Stimulated activated naive B cell treated with anti-CD40 and anti-IgM and Interleukin-4, amounts not matched to agents 10 μg/mL and 1 μg/mL and 100 μg/mL, for 72 hours (primary cell): ENCODE measurements around the gene KIAA1328.

Experiments used
- ATAC-seq, 2 donors: fragments of 150-1000 bp; cut with Tn5 transposase; replicated peaks; 2 replicates each; pipeline ENCODE4 v1.10.0; 2021; ENCODE audit warnings: moderate library complexity in 1 of 2
- DNase-seq: peaks from one replicate; pipeline ENCODE4 v3.0.0; 2021
- H3K27ac Mint-ChIP-seq: one replicate; pipeline ENCODE4 v1.8.0; 2022; ENCODE audit warnings: mild to moderate bottlenecking, mixed read lengths
- H3K27me3 Mint-ChIP-seq, 2 donors: one replicate each; pipeline ENCODE4 v1.8.0; 2022; ENCODE audit warnings: mixed read lengths in 2 of 2
- H3K36me3 Mint-ChIP-seq, 2 donors: one replicate each; pipeline ENCODE4 v1.8.0; 2022; ENCODE audit warnings: mixed read lengths in 2 of 2, mild to moderate bottlenecking in 1 of 2
- H3K4me1 Mint-ChIP-seq, 2 donors: one replicate each; pipeline ENCODE4 v1.8.0; 2022; ENCODE audit warnings: mixed read lengths in 2 of 2, mild to moderate bottlenecking in 1 of 2
- H3K4me3 Mint-ChIP-seq, 2 donors: one replicate each; pipeline ENCODE4 v1.8.0; 2022; ENCODE audit warnings: mild to moderate bottlenecking in 2 of 2, mixed read lengths in 2 of 2, moderate library complexity in 1 of 2
- H3K9me3 Mint-ChIP-seq, 2 donors: one replicate each; pipeline ENCODE4 v1.8.0; 2022; ENCODE audit warnings: mixed read lengths in 2 of 2, mild to moderate bottlenecking in 1 of 2

KIAA1328 gene

GRCh38 chr18:36977121-36977520, 148.2 kb downstream of the KIAA1328 start:
- DNase-seq (no peak), ATAC-seq (no peak)
- peaks cover 8 to 21% of the 10 kb centered on the region in 2 donors for H3K36me3 Mint-ChIP-seq
- H3K4me3 Mint-ChIP-seq: no peak overlapping the region
- H3K9me3 Mint-ChIP-seq: peaks cover 3 to 9% of the 10 kb centered on the region in 2 donors
- H3K4me1 Mint-ChIP-seq: no peaks in the 10 kb centered on the region
- no peaks in the 10 kb centered on the region for H3K27me3 Mint-ChIP-seq
- H3K27ac Mint-ChIP-seq: no peak overlapping the region

GRCh38 chr18:36993068-36993467, 164.1 kb downstream of the KIAA1328 start:
- DNase-seq (no peak), ATAC-seq (no peak)
- Mint-ChIP-seq H3K27ac (no peak overlapping the region), H3K4me1 (no peaks in the 10 kb centered on the region), H3K27me3 (no peaks in the 10 kb centered on the region), H3K36me3 (peaks cover 19 to 43% of the 10 kb centered on the region in 2 donors), H3K9me3 (peaks cover 6 to 8% of the 10 kb centered on the region in 2 donors), H3K4me3 (no peak overlapping the region)

DNA sequence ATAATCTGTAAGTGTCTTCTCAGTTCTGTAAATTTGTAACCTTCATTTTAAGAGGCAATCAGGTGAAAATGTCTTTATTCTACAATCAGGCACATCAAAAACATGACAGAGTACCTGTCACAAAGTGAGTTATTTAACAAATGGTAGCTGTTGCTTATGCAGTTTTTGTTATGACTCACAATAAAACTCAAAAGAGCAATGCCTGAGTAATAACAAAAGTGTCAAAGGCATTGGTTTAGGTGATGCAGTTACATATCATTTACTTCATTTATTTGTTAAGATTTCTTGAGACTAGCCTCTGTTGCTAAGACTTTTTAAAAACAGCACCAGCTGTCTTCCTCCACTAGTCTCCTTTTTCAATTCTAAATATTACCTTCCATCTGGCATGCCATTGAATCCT, 177.8 kb downstream of the KIAA1328 start:
- Mint-ChIP-seq H3K9me3 (peaks cover 9 to 12% of the 10 kb centered on the region in 2 donors), H3K27me3 (no peaks in the 10 kb centered on the region)

DNA sequence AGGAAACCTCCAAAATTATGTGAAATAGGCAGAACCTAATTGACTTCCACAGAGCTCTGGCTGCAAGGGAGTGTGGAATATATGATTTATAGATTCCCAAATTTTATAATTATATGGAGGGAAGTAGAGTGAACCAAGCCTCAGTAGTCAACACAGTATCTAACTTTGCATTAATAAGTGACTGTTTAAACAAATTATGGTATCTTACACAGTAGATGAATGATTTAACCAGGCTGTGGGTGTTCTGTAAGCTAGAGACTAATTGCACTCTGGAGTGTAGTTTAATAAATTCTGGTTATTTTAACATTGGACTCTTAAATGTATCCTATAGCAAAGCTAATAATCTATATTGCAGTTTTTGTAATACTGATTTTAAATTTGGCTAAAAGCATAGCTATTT, 183.5 kb downstream of the KIAA1328 start:
- Mint-ChIP-seq H3K27me3 (no peaks in the 10 kb centered on the region), H3K4me3 (no peak overlapping the region), H3K9me3 (peaks cover 21 to 24% of the 10 kb centered on the region in 2 donors), H3K36me3 (peaks cover 18 to 28% of the 10 kb centered on the region in 2 donors), H3K4me1 (no peaks in the 10 kb centered on the region), H3K27ac (no peak overlapping the region)
- no peak for ATAC-seq
- no peak for DNase-seq

More for the DNA sequence above, 177.8 kb downstream of the KIAA1328 start:
- Mint-ChIP-seq H3K4me1 (no peaks in the 10 kb centered on the region), H3K4me3 (no peak overlapping the region), H3K27ac (no peak overlapping the region), H3K36me3 (peaks cover 10 to 14% of the 10 kb centered on the region in 2 donors)
- DNase-seq: no peak
- ATAC-seq: peak; percentile 31 to 33

DNA sequence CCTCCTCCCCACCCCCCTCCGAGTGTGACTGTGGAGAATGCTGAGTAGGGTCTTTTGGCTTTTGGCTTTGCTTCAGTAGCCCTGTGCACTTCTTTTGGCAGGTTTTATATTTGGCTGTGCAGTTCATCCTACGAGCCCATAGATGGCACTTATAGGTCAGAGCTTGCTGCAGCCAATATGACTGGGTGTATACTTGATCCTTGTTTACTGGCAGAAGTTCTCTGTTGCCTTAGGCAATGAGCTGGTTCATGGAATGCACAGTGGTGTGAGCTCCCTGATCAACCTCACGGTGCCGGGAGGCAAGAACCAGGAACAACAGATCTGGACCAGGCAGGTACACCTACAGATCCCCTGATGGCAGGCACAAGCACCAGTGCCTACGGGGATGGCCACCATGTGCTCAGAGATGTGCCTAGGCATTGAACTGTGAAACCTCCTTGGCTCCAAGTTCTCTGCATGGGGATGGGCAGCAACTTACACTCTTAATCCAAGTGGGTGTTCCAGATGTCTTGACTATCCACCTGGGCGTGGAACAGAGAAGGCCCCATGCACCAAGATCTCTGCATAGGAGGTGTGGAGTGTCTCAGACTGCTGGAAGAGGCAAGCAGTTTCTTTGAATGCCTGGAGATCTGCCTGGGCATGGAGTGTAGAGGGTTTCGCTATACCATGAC, 190.4 kb downstream of the KIAA1328 start:
- Mint-ChIP-seq H3K4me1 (no peaks in the 10 kb centered on the region), H3K4me3 (no peak overlapping the region), H3K9me3 (peaks cover 34 to 40% of the 10 kb centered on the region in 2 donors), H3K27me3 (no peaks in the 10 kb centered on the region), H3K36me3 (peaks cover 32 to 45% of the 10 kb centered on the region in 2 donors), H3K27ac (no peak overlapping the region)
- no peak for ATAC-seq
- DNase-seq: no peak

DNA sequence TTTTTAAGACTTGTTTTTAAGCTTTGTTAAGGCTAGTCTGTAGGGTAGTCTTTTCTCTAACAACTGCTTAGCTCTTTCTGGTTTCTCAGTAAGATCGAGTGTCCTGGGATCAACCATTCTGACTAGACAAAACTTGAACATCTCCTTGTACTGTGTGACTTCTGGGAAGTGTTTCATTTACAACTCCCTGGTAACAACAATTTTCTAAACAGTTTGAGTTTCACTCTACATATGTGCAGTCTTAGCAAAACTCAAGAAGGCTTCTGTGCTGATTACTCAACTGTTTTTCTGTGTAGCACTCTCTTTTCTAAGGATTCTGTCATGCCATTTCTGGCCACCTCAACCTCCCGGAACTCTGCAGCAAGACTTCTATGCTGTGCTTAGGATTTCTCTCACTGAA, 204.5 kb downstream of the KIAA1328 start:
- Mint-ChIP-seq H3K36me3 (peaks cover 14 to 41% of the 10 kb centered on the region in 2 donors), H3K9me3 (peaks cover 5 to 20% of the 10 kb centered on the region in 2 donors), H3K27me3 (no peaks in the 10 kb centered on the region), H3K4me1 (no peaks in the 10 kb centered on the region), H3K4me3 (no peak overlapping the region), H3K27ac (no peak overlapping the region)
- ATAC-seq (no peak), DNase-seq (no peak)

DNA sequence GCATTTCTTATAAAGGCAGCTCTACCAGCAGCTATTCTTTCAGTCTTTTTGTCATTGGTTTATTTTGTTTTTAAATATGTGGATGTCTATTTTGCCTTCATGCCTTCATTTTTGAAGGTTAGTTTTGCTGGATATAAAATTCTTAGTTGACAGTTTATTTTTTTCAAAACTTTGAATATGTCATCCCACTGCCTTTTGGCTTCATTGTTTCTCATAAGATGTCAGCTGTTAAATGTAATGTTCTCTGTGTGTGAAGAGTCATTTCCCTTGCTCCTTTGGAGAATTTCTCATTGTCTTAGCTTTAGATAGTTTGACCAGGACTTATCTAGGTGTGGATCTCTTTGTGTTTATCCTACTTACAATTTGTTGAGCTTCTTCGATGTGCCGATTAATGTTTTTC, 213.5 kb downstream of the KIAA1328 start:
- ATAC-seq (no peak), DNase-seq (no peak)
- Mint-ChIP-seq H3K4me3 (no peak overlapping the region), H3K27me3 (no peaks in the 10 kb centered on the region), H3K36me3 (peaks cover 34 to 37% of the 10 kb centered on the region in 2 donors), H3K9me3 (peaks cover 19 to 26% of the 10 kb centered on the region in 2 donors), H3K27ac (no peak overlapping the region), H3K4me1 (no peaks in the 10 kb centered on the region)

DNA sequence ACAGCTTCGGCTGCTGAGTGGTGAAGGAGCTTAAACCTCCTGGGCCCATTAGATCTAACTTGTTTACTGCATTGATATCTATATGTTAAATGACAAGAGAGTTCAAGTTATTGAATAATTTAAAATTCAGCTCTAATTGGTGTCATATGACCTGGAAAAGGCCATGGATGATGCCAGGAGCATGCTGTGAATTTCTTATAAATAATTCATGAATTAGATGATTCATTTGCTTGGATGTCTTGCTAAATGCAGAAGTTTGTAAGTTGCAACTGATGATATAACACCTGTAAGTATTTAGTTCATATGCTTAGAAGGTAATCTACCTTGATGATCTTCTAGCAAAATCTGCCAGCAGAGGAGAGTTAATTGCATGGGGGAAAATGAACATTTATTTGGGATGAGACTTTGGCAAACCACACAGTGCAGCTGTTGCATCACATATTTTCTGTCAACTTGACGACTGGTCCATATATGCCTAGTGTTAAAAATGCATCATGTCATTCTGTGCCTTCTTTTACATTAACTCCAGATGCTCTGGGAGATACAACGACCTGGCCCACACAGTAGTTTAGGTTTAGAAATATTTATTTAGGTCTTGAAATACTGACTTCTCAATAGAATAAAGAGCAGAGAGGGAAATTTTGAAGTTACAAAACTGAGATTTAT, 226.3 kb downstream of the KIAA1328 start:
- H3K27ac Mint-ChIP-seq: no peak overlapping the region
- no peak for DNase-seq
- no peak for ATAC-seq
- H3K36me3 Mint-ChIP-seq: peaks cover 19 to 25% of the 10 kb centered on the region in 2 donors
- no peak overlapping the region for H3K4me3 Mint-ChIP-seq
- peaks cover 9 to 11% of the 10 kb centered on the region in 2 donors for H3K9me3 Mint-ChIP-seq
- H3K4me1 Mint-ChIP-seq: no peaks in the 10 kb centered on the region
- H3K27me3 Mint-ChIP-seq: no peaks in the 10 kb centered on the region

DNA sequence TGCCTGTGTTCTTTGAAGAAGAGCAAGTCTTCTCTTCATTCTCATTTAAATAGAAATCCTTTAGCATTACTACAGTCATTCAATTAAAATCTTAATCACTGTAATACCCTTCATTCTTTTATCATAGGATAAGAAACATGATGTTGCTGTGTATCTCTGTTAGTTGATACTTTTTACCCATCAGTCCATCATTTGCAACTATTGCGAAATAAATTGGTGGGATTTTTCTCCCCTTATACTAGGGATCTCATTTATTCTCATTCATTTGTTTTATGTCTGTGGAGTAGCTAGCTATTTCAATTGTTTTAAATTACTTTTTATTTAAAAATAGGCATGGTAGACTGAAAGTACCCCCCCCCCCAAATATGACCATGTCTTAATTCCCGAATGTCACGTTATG, 235.3 kb downstream of the KIAA1328 start:
- DNase-seq: no peak
- H3K9me3 Mint-ChIP-seq: peaks cover 0 to 1% of the 10 kb centered on the region in 2 donors
- H3K27ac Mint-ChIP-seq: no peak overlapping the region
- peaks cover 17 to 18% of the 10 kb centered on the region in 2 donors for H3K36me3 Mint-ChIP-seq
- no peaks in the 10 kb centered on the region for H3K27me3 Mint-ChIP-seq
- ATAC-seq: no peak
- no peak overlapping the region for H3K4me3 Mint-ChIP-seq
- no peaks in the 10 kb centered on the region for H3K4me1 Mint-ChIP-seq

DNA sequence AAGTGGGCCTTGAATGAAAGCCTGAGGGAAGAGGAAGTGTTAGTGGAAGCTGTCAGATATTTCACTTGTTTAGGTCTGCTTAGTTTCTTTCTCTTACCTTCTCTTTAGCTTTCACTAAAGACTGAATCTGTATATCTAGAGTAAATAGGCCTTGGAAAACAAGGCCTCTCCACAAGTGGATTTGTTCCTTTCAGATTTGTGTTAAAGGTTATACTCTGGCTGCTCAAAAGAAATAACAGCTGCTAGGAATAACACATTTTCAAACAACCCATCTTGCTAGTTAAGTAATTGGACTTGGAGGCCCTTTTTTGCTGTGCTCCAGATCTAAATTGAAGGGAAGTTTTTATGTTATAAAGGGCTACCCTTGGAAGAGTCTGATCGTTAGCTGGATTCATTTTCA, 236.3 kb downstream of the KIAA1328 start:
- H3K36me3 Mint-ChIP-seq: peaks cover 21 to 22% of the 10 kb centered on the region in 2 donors
- peaks cover 0 to 8% of the 10 kb centered on the region in 2 donors for H3K4me1 Mint-ChIP-seq
- DNase-seq (no peak), ATAC-seq (no peak)
- H3K27ac Mint-ChIP-seq: no peak overlapping the region
- H3K4me3 Mint-ChIP-seq: no peak overlapping the region
- no peaks in the 10 kb centered on the region for H3K27me3 Mint-ChIP-seq
- peaks cover 6% of the 10 kb centered on the region in 2 donors for H3K9me3 Mint-ChIP-seq

DNA sequence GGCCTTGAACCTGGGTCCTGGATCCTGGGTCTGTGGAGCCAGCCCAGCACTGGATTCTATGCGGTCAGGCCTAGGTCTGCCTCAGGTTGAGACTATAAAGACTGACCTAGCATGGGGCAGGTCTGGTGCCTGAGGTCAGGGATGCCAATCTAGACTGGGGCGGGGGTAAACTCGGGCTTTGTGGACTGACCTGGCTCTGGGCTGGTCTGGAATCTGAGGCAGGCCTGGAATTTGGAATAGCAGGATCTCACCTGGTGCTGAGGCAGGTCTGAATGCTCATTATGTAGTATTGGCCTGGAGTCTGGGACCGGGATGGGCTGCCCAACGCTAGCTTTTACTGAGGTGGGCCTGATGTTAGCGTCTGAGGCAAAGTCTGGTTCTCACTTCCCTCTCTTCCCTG, 256.0 kb downstream of the KIAA1328 start:
- no peak overlapping the region for H3K27ac Mint-ChIP-seq
- H3K36me3 Mint-ChIP-seq: peaks cover 0 to 19% of the 10 kb centered on the region in 2 donors
- H3K27me3 Mint-ChIP-seq: no peaks in the 10 kb centered on the region
- no peaks in the 10 kb centered on the region for H3K4me1 Mint-ChIP-seq
- DNase-seq (no peak), ATAC-seq (no peak)
- H3K4me3 Mint-ChIP-seq: no peak overlapping the region
- peaks cover 2 to 7% of the 10 kb centered on the region in 2 donors for H3K9me3 Mint-ChIP-seq

- Mint-ChIP-seq H3K4me3 (no peak overlapping the region), H3K27ac (no peak overlapping the region), H3K36me3 (peaks cover 0 to 20% of the 10 kb centered on the region in 2 donors), H3K9me3 (peaks cover 2 to 7% of the 10 kb centered on the region in 2 donors), H3K27me3 (no peaks in the 10 kb centered on the region), H3K4me1 (no peaks in the 10 kb centered on the region)
- DNase-seq (no peak), ATAC-seq (no peak)
Measured at GRCh38 chr18:37085362-37085761, 256.4 kb downstream of the KIAA1328 start.

DNA sequence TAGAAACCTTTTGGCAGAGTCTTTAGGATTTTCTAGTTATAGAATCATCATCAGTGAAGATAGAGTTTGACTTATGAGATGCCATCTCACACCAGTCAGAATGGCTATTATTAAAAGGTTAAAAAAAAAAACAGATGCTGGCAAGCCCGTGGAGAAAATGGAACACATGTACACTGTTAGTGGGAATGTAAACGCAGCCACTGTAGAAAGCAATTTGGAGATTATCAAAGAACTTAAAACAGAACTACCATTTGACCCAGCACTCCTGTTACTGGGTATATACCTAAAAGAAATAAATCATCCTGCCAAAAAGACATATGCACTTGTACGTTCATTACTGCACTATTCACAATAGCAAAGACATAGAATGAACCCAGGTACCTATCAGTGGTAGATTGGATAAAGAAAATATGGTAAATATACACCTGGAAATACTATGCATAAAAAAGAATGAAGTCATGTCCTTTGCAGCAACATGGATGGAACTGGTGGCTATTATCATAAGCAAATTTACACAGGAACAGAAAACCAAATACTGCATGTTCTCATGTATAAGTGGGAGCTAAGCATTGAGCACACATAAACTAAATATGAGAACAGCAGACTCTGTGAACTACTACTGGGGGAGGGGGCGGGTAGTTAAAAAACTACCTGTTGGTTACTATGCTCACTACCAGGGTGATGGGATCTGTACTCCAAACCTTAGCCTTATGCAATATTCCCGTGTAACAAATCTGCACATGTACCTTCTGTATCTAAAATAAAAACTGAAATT, 279.0 kb downstream of the KIAA1328 start:
- Mint-ChIP-seq H3K4me3 (no peak overlapping the region), H3K36me3 (peaks cover 9 to 38% of the 10 kb centered on the region in 2 donors), H3K27ac (no peak overlapping the region)

GRCh38 chr18:37122877-37123276, 293.9 kb downstream of the KIAA1328 start:
- Mint-ChIP-seq H3K4me1 (peaks cover 0 to 4% of the 10 kb centered on the region in 2 donors), H3K9me3 (no peaks in the 10 kb centered on the region), H3K4me3 (no peak overlapping the region)

More for the DNA sequence above, 279.0 kb downstream of the KIAA1328 start:
- Mint-ChIP-seq H3K4me1 (peaks cover 0 to 4% of the 10 kb centered on the region in 2 donors), H3K27me3 (no peaks in the 10 kb centered on the region), H3K9me3 (peaks cover 15 to 21% of the 10 kb centered on the region in 2 donors)
- DNase-seq (no peak), ATAC-seq (no peak)

More at GRCh38 chr18:37122877-37123276, 293.9 kb downstream of the KIAA1328 start:
- no peak for DNase-seq
- Mint-ChIP-seq H3K27me3 (no peaks in the 10 kb centered on the region), H3K27ac (no peak overlapping the region), H3K36me3 (no peaks in the 10 kb centered on the region)
- no peak for ATAC-seq
